A673 (cell line): Measurements from ENCODE around the gene RBP4.

Experiments used
- CTCF ChIP-seq: fragments of 300-800, 200-600 bp; sonication (generic); conservative IDR thresholded peaks from 2 replicates; pipeline ENCODE4 v1.5.1; 2017; ENCODE audit warnings: low read depth, mild to moderate bottlenecking, antibody characterized with exemption, low read length, moderate library complexity, mixed read lengths
- EZH2 ChIP-seq: fragments of 200-600 bp; sonication (generic); IDR thresholded peaks from 2 replicates; pipeline ENCODE4 v1.6.1; 2017; ENCODE audit warnings: borderline replicate concordance, low read depth, mild to moderate bottlenecking, mixed read lengths, antibody characterized with exemption, low read length; ENCODE audit not compliant: poor library complexity, severe bottlenecking

- TF ChIP-seq CTCF: no peak
- no peak for TF ChIP-seq EZH2
Measured at GRCh38 chr10:93593749-93594148, 7.3 kb downstream of the RBP4 start.
